Stimulated activated CD4-positive, alpha-beta T cell treated with anti-CD3 and anti-CD28 coated beads, TNF-alpha, amount 100 ng/mL, for 4 hours (primary cell): ENCODE measurements around the gene ZNF592.

Source experiments
- DNase-seq, 3 experiments: peaks; one replicate each; pipeline ENCODE4 v3.0.0-alpha.2; 2020; ENCODE audit warnings: low read depth in 3 of 3

The ZNF592 gene

DNA sequence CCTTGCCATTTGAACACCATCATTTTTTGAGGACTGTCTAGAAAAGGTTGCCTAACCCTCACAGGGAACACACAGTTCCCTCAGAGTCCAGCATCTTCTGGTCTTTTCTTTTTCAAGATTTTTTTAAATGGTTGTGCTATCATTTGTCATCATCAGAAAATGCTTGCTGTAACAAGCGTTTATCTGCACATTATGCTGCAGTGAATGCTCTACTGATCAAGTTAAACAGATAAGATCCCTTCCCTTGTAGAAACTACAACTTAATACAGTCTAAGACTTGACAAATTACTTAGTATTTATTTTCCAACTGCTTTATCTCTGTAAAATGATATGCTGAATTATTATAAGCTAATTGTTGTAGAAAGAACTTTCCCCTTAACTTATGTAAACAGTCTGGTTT is 56.8 kb downstream of the ZNF592 start:
- no peak for DNase-seq

DNA sequence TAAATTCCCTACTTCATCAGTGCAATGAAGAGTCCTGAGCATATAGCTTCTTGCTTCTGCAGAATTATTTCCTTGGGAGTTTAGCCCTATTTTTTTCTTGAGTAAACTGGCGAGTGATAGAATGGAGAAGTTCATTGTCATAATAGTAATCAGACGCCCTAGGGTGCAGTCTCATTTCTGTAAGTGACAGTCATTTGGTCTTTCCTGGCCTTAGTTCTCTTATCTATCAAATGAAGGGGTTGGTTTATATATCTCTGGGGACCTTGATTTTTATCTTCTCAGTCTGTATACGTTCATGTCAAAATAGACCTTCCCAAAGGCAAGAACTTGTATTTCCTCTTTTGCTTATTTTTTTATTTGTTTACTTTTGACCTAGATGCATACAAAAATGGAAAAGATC is 58.8 kb downstream of the ZNF592 start:
- no peak for DNase-seq

DNA sequence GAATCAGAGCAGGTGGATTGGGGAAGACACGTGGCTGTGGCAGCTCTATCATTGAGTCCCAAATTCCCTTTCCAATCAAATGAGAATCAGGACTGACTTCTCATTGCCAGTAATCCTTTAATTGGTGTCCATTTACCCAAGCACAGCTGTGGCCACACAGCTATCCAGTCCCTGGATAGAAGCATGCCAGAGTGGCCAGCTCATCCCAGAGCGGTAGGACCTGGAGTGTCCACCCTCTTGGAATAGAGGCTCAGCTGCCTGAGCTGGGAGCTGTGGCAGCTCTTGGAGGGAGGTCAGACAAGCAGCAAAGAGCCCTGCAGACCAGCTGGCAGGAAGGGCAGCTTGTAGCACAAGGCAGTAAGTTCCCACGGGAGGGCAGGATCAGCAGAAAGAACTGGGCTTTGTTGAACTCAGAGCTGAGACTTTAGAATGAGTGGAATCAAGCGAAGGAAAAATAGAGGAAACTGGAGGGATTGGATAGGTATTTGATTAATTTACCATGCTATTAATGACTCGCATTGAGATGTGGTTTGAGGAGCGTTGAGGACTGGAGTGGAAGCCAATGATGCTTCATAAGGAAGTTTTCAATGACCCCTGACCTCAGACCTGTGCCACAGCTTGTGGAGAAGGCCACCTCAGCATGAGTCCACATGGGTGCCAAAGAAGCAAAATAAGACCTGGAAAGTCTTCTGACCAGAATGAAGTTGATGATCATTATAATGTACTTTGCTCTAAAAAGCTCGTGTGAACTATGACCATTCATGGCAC is 61.9 kb downstream of the ZNF592 start:
- DNase-seq, result no peak

DNA sequence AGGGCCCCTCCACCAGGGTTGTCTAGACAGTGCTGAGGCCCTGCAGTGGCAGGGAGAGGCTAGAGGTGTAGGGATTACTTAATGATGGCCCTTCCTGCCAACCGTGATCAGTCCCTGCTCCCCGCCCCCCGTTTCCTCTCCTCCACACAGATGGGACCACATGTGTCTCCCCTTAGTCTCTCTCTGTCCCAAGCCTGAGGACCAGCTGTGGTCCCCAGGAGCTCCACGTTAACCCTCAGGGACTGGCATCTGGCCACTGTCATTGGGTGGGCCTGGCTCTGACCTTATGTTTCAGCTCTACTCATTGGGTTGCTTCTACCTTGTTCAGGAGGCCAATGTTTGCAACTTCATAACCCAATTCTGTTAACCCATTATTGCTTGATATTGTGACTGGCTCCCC is 62.8 kb downstream of the ZNF592 start:
- DNase-seq, result no peak

DNA sequence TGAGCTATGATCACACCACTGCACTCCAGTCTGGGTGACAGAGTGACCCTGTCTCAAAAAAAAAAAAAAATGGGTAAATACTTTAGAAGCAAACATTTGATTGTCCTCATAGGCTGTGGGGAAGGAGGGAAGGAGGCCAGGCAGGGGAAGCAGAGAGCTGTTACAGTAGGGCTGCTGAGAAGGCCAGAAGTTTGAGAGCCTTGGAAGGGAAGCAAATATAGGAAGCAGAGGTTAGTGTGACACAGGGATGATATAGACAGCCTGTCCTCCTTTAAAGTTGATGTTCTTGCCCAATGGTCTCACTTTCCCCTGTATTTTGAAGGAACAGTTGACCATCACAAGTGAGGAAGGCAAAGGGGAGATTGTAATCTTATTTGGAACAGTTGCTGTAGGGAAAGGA is 63.4 kb downstream of the ZNF592 start:
- DNase-seq, result no peak

- DNase-seq, result no peak
Observed at GRCh38 chr15:84812842-84813241, 64.5 kb downstream of the ZNF592 start.

DNA sequence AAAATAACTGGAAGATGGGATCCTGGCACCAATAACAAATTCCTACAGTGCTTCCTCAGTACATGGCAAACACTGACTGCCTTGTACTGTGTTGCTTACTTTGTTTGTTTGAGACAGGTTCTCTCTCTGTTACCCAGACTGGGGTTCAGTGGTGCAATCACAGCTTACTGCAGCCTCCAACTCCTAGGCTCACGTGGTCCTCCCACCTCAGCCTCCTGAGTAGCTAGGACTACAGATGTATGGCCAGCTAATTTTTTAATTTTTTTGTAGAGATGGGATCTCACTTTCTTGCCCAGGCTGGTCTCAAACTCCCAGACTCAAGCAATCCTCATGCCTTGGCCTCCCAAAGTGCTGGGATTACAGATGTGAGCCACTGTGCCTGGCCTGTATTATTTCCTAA is 65.0 kb downstream of the ZNF592 start:
- no peak for DNase-seq

GRCh38 chr15:84813931-84814330 is 65.5 kb downstream of the ZNF592 start:
- no peak for DNase-seq

- DNase-seq, result no peak
Observed at GRCh38 chr15:84814916-84815315, 66.5 kb downstream of the ZNF592 start.

DNA sequence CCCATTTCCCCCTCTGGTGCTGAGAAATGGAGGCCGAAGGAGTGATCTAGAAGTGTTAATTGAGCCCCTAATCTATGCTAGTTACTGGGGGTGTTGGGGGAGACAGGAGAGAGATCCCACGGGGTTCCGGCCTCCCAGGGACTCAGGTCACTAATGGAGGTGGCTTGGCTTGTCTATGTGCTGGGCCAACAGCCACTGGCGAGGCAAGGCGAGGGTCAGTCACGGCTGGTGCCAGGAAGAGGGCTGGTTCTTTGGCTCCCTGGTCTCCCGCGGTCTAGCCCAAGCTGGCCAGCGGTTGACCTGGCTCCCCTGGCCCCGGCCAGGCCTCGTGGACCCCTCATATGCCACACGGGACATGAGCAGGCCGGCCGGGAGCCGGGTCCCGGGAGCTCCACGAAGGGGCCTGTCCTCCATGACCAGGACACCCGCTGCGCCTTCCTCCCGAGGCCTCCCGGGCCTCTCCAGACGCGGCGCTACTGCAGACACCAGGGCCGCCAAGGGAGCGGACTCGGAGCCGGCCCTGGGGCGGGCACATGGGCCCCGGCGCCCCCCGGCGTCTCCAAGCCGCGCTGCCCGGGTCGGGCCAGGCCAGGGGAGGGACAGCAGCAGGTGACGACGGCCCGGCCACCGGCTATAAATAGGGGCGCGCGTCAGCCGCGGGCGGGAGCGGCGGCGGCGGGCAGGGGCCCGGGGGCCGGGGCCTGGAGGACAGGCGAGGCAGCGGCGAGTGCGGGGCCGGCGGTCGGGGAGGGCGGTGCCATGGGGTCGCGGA is 68.5 kb downstream of the ZNF592 start, which contains the start of gene ALPK3:
TSS of gene ALPK3 (plus strand) at position 663 of the 772 bp plus-strand sequence. CDS start at position 760, 97 bp downstream.
- DNase-seq, result no peak

GRCh38 chr15:84817466-84818081 is 69.2 kb downstream of the ZNF592 start:
- DNase-seq, result no peak

DNA sequence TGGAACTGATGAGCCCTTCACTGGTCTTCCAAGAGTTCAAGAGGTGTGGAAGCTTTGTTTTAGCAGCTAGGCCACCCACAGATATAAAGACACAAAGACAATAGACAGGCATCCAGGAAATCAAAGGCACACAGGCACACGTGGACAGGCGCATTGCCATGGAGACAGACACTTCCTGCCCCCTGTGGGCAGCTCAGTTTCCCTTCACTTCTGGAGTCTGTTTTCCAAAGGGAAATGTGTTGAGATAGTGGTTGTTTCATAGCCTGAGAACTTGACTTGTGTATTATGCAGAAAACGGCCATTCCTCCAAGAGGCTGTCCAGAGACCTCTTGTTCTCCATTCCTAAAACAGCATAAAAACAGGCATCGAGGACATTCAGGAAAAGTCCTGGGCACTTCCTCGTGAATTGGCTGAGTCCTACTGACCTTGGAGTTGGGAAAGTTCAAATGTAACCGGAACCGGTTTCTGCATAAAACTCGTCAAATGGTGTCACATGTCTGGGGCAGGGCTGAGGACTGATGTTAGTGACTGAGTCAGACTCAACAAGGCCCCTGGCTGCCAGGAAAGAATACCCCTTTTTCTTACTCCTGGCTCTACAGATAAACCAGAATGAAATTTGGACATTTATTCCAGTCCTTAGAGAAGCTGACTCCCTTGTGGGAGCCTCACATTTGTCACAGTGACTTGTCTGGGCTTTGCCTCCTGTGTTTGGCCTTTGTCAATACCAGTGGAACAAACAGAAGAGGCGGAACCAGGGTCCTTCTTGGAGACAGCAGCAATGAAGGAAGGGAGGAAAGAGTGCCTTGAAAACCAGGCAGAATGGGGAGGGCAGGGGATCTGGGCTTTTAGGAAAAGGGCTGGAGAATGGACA is 70.1 kb downstream of the ZNF592 start:
- no peak for DNase-seq

GRCh38 chr15:84819291-84819768 is 70.9 kb downstream of the ZNF592 start:
- DNase-seq, result no peak

GRCh38 chr15:84819791-84820190 is 71.4 kb downstream of the ZNF592 start:
- DNase-seq, result no peak

DNA sequence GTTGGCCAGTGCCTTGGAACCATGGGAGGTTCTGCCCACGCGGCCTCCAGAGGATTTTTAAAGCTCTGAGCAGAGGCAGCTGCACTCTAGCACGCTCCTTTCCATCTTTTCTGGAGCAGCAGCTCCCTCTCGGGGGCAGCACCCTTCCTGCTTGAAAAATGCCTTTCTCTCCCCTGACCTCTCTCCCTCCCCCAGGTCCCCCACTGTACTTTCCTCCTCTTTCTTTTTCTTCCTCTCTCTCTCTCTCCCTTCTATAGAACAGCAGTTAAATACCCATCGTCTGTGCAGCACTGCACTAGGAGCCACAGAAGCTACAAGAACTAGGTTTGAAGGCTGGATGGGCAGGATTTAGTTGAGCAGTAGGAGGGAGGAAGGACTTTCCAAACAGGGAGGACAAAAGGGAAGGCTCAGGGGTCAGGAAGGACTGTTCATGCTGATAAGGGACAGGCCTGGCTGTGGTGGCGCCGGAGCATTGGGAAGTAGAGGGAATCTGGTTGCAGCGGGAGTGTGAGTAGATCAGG is 73.2 kb downstream of the ZNF592 start:
- DNase-seq, result no peak

- no peak for DNase-seq
Observed at GRCh38 chr15:84822653-84823281, 74.4 kb downstream of the ZNF592 start.

GRCh38 chr15:84823282-84823878 is 75.0 kb downstream of the ZNF592 start:
- no peak for DNase-seq

GRCh38 chr15:84824260-84825007 is 76.0 kb downstream of the ZNF592 start:
- DNase-seq, result no peak

GRCh38 chr15:84826369-84826823 is 78.0 kb downstream of the ZNF592 start:
- no peak for DNase-seq

DNA sequence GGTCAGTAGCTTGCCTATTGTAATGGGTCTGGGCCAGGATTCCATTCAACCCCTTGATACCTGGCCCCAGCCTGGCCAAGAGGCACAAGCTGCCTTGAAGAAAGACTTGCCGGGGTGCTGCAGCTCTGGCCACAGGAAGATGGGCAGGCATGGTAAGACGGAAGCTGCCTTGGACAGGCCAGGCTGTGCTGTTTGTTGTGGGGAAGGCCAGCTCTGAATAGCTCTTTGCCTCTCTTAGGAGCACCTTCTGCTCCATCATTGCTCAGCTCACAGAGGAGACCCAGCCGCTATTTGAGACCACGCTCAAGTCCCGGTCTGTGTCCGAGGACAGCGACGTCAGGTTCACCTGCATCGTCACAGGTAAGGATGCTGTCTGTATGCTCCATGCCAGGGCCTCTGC is 78.9 kb downstream of the ZNF592 start:
- no peak for DNase-seq
